Subcutaneous adipose tissue (tissue), 4 donors: ENCODE measurements around the gene NR3C2. TPM values are rescaled to one million over a fixed set of nuclear protein-coding genes. Genes with fewer than 3 reads are reported as not detected.

Source experiments
- total RNA-seq, 4 donors: library from RNA; depleted of rRNA; stranded (reverse); fragments of >200 nt; gene quantifications; one replicate each; pipeline ENCODE4 v1.1.0, GENCODE V29; 2016
- TF ChIP-seq, protein P1 (sequence below): fragments of 450-650 bp; IDR thresholded peaks from one replicate; pipeline ENCODE4 v1.5.1; 2016; ENCODE audit warnings: low read depth, mild to moderate bottlenecking, control low read depth, antibody characterized with exemption, moderate library complexity

NR3C2 gene
- total RNA-seq, 4 donors from 2014 or later, result 7.5 to 17.0 (median 8.9) TPM

DNA sequence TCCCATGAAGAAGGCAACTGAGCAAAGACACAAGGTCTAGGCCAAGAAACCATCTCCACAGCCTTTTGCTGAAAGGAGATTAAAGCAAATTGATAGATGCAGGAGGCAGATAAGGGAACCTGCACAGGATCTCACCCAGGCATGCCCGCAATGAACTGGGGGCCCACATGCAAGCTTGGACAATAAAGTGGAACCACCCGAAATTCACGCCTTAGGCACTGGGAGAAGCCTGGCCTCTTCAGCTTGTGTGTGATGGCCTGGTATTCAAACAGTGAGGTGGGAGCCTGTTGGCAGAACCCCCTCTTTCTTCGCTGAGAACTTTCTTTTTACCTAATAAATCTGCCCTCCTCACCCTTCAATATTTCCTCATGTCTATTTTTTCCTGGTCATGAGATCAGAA lies 213.2 kb downstream of the NR3C2 start:
- TF ChIP-seq, protein P1, sequence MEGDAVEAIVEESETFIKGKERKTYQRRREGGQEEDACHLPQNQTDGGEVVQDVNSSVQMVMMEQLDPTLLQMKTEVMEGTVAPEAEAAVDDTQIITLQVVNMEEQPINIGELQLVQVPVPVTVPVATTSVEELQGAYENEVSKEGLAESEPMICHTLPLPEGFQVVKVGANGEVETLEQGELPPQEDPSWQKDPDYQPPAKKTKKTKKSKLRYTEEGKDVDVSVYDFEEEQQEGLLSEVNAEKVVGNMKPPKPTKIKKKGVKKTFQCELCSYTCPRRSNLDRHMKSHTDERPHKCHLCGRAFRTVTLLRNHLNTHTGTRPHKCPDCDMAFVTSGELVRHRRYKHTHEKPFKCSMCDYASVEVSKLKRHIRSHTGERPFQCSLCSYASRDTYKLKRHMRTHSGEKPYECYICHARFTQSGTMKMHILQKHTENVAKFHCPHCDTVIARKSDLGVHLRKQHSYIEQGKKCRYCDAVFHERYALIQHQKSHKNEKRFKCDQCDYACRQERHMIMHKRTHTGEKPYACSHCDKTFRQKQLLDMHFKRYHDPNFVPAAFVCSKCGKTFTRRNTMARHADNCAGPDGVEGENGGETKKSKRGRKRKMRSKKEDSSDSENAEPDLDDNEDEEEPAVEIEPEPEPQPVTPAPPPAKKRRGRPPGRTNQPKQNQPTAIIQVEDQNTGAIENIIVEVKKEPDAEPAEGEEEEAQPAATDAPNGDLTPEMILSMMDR, result no peak

- TF ChIP-seq, protein P1, result no peak
Measured at GRCh38 chr4:148227147-148227546, 215.1 kb downstream of the NR3C2 start.

DNA sequence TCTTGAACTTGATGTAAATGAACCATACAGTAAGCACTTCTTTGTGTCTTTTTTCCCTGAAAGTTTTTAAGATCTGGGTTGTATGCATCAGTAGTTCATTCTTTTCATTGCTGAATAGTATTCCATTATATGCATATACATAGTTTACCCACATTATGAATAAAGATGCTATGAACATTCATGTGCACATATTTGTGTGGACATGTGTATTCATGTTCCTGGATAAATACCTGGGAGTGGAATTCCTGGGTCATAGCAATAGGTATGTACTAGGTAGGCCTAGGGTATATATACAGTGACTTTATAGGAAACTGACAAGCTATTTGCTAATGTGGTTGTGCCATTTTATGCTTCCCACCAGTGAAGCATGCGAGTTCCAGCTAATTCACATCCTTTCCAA lies 215.9 kb downstream of the NR3C2 start:
- TF ChIP-seq, protein P1, result no peak

DNA sequence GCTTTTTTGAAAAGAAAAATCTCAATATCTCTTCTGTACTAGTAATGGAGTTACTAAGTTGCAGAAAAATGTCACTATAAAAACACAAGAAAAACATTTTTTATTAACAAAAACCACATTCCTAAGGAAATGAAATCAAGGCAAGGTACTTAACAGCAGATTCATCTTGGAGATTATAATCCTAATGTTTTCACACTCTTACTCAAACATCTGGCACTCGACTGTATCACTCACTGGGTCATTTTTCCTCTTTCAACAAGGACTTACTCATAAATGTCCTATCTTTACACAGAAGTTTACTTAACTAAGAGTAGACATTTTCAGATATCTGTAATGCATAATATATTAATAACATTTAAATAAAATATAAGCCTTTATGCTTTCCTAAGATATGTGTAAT lies 216.6 kb downstream of the NR3C2 start:
- TF ChIP-seq, protein P1, result no peak

GRCh38 chr4:148224476-148224875 lies 217.7 kb downstream of the NR3C2 start:
- TF ChIP-seq, protein P1, result no peak

DNA sequence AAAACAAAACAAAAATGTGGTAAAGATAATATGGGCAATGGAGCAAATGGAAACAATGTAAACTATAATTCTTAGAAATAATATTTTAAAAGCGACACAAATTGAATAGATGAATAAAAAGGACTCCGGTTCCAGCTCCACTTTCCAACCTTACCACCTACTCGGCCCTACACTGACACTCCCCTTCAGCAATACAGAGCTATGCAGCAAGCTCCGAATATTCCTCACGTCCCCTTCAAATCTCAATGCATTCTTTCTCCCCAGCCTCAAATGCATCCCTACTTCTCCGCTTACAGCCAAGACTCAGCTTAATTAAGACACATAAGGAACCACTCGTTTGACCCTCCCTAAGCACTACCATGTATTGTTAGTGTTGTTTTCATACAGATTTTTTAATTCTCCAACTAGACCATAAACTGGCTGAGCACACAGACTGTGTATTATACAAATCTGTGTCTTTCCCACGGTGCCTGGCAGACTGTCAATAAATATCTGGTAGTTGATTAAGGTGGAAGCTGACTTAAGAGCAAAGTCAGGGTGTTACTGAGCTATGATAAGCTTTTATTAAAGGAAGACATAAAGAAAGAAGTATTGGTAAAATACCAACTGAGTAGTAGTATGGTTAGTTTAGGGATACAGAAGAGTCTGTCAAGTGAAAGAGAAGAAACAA lies 219.1 kb downstream of the NR3C2 start:
- TF ChIP-seq, protein P1, result no peak

DNA sequence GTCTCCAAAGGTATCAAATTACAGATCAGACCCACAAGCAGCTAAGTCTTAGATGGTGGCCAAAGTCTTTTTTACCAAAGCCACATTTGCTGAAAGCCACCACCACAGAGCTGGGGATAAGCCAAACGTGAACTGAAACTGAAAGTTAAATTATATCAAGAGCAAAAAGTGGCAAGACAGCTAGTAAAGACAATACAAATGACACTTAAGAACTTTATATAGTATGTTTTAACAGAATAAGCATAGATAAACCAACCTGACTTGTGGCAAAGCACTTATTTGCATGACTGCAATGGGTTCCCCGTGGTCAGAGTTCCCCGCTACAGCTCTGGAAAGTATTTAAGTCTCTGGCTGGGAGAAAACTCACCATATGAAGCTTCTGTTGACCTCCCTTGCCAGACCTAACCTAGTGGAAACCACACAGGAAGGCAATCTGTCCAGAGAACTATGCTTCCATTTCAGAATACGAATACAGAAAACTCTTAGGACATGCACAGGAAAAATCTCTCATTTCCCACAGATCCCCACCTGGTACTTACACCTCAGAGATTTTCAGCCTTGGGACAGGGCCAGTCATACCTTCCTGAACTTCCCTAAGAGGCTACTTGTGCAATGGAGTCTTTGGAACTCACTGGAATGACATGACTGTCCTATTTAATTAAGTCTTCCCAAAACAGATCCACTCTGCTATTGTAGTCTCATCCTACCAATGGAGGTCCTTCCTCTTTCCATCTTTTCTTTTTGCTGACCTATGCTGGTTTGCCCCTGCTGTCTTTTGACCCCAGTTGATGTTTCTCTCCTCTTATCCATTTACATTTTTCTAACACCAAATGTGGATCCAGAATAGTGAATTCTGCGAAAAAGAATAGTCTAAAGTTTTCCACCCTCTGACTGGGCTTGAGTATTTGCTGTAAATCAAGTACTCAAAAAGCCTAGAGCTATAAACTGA lies 225.1 kb downstream of the NR3C2 start:
- TF ChIP-seq, protein P1, result no peak
